Keratinocyte (primary cell): ENCODE measurements around the gene SAMD4A.

Source experiments
- CTCF ChIP-seq, 3 experiments: IDR thresholded peaks in 1 of 3; conservative IDR thresholded peaks in 1 of 3; optimal IDR thresholded peaks in 1 of 3; 2 replicates in 2 of 3; 3 replicates in 1 of 3; pipeline versions ENCODE3 to v1.5.1; 2011; ENCODE audit warnings: low read length in 3 of 3, mild to moderate bottlenecking in 3 of 3, moderate library complexity in 2 of 3, control low read depth in 1 of 3, inconsistent platforms in 1 of 3; ENCODE audit not compliant: insufficient read depth in 2 of 3; ENCODE audit errors: extremely low read depth in 1 of 3
- EZH2 ChIP-seq: IDR thresholded peaks from one replicate; pipeline ENCODE4 v1.6.1; 2012; ENCODE audit warnings: inconsistent platforms, mild to moderate bottlenecking, low read length, moderate library complexity

DNA sequence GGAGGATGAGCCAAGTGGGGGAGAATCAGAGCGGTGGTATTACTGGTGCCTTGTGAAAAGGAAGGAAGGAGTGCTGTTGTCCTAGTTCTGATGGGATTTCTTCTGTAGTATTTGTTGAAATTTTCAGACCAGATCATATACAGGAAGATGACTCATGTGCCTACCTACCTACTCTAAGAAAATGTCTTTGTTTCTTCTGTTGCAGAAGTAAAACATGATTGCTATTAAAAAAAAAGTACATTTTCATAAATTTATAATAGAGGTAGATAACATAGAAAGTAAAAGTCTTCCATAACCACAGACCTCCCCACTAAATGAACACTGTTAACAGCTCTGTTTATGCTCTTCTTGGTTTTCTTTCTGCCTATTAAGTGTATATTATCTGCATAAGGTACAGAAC lies 26.9 kb downstream of the SAMD4A start:
- TF ChIP-seq EZH2 (no peak), CTCF (optimal IDR thresholded peaks at IDR 0.05 in 1 of 3, IDR thresholded peaks at IDR 0.05 in 1 of 3, conservative IDR thresholded peaks at IDR 0.05 in 1 of 3; ENCODE audit: extremely low read depth in 1 of 3, insufficient read depth in 2 of 3, low read length in 3 of 3) (no peak)
